Cardiac fibroblast (primary cell): ENCODE data around the gene RHPN2.
"Not testable (repeated sequence)": the region's sequence is repeated elsewhere in the genome, so short reads cannot be mapped to it uniquely, and the experiment has no call there.

ENCODE experiments used
- DNase-seq, 2 donors: peaks; one replicate each; pipeline versions ENCODE4 v3.0.0 to v3.0.0-alpha.2; 2010; ENCODE audit warnings: low read depth in 2 of 2
- H3K4me3 ChIP-seq, 2 donors: replicated peaks in 1 of 2; 1 replicate in 1 of 2; 2 replicates in 1 of 2; pipeline ENCODE4 v1.5.1; 2011; ENCODE audit warnings: low read depth in 2 of 2, low read length in 2 of 2, mild to moderate bottlenecking in 2 of 2, moderate library complexity in 1 of 2
- CTCF ChIP-seq: IDR thresholded peaks from one replicate; pipeline ENCODE4 v1.5.1; 2011; ENCODE audit warnings: low read depth, mild to moderate bottlenecking, low read length, inconsistent platforms

RHPN2 gene

GRCh38 chr19:33000910-33001309, 63.8 kb downstream of the RHPN2 start:
- no peak for TF ChIP-seq CTCF
- H3K4me3 ChIP-seq = no peak overlapping the region

GRCh38 chr19:33000510-33000909, 64.2 kb downstream of the RHPN2 start:
- no peak for TF ChIP-seq CTCF
- DNase-seq = no peak

More at GRCh38 chr19:33000910-33001309, 63.8 kb downstream of the RHPN2 start:
- no peak for DNase-seq

GRCh38 chr19:32998722-32999121, 66.0 kb downstream of the RHPN2 start:
- no peak for TF ChIP-seq CTCF
- DNase-seq = no peak
- no peak overlapping the region for H3K4me3 ChIP-seq

More at GRCh38 chr19:33000510-33000909, 64.2 kb downstream of the RHPN2 start:
- H3K4me3 ChIP-seq = no peak overlapping the region

GRCh38 chr19:32997716-32998355, 66.9 kb downstream of the RHPN2 start:
- H3K4me3 ChIP-seq = no peak overlapping the region
- no peak for TF ChIP-seq CTCF
- DNase-seq = no peak

- H3K4me3 ChIP-seq, DNase-seq: not testable (repeated sequence)
Measured at GRCh38 chr19:32997061-32997464, 67.6 kb downstream of the RHPN2 start.

- not testable (repeated sequence) for H3K4me3 ChIP-seq, DNase-seq
Measured at GRCh38 chr19:32995966-32996365, 68.7 kb downstream of the RHPN2 start.

GRCh38 chr19:32988724-32989123, 76.0 kb downstream of the RHPN2 start:
- no peak overlapping the region for H3K4me3 ChIP-seq
- TF ChIP-seq CTCF = no peak
- no peak for DNase-seq

- DNase-seq = not testable (repeated sequence)
Measured at GRCh38 chr19:32988254-32988653, 76.4 kb downstream of the RHPN2 start.

GRCh38 chr19:32982488-32982887, 82.2 kb downstream of the RHPN2 start:
- DNase-seq, H3K4me3 ChIP-seq: not testable (repeated sequence)

More at GRCh38 chr19:32988254-32988653, 76.4 kb downstream of the RHPN2 start:
- H3K4me3 ChIP-seq = not testable (repeated sequence)

- DNase-seq, H3K4me3 ChIP-seq: not testable (repeated sequence)
Measured at GRCh38 chr19:32979807-32980206, 84.9 kb downstream of the RHPN2 start.

GRCh38 chr19:32977813-32978212, 86.9 kb downstream of the RHPN2 start:
- DNase-seq = not testable (repeated sequence)

More at GRCh38 chr19:32977813-32978212, 86.9 kb downstream of the RHPN2 start:
- H3K4me3 ChIP-seq = not testable (repeated sequence)
